ENCODE measurements around the gene ZFPM1.

ZFPM1 gene

DNA sequence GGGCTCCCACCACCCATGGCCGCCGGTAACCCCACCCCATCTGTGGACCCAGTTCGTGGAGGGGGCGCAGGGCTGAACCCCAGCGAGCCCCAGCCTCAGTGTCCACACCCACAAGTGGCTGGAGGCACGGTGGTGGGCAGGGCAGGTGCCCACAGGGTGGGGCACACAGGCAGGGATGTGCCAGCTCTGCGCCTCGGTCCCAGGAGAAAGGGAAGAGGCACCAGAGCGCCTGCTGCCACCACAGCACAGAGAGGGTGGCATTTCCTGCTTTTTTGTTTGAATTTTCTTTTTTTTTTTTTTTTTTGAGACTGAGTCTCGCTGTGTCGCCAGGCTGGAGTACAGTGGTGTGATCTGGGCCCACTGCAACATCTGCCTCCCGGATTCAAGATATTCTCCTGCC is 19.0 kb downstream of the ZFPM1 start:
- DNase-seq (ENCODE audit: low read depth): no peak
- no peak for TF ChIP-seq CTCF (conservative IDR thresholded peaks at IDR 0.05; ENCODE audit: low read length)
- H3K4me3 ChIP-seq (ENCODE audit: low read length): no peak overlapping the region

- no peak overlapping the region for H3K4me3 ChIP-seq (ENCODE audit: low read length)
- DNase-seq (ENCODE audit: low read depth): no peak
- TF ChIP-seq CTCF (conservative IDR thresholded peaks at IDR 0.05; ENCODE audit: low read length): no peak
These were observed 19.6 kb downstream of the ZFPM1 start for GRCh38 chr16:88472637-88473205.

- no peak overlapping the region for H3K4me3 ChIP-seq (ENCODE audit: low read length)
- TF ChIP-seq CTCF (conservative IDR thresholded peaks at IDR 0.05; ENCODE audit: low read length): no peak
- no peak for DNase-seq (ENCODE audit: low read depth)
These were observed 20.8 kb downstream of the ZFPM1 start for GRCh38 chr16:88473666-88474534.

DNA sequence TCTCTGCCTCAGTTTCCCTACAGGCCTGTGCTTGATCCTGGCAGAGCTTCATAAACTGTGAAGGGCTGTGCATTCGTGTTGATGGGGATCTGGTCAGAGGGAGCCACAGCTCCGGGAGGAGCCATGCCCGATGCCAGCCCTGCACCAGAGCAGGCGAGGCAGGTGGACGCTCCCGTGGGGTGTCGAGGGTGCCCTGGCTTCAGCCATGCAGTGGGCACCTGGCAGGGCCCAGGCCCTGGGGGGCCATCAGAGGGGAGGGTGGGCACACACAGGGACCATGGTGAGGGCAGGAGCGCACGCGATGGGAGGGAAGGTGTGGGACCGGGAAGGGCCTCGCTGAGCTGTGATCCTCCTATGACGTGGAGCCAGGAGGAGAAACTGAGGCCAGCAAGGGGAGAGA is 22.0 kb downstream of the ZFPM1 start:
- no peak overlapping the region for H3K4me3 ChIP-seq (ENCODE audit: low read length)
- no peak for TF ChIP-seq CTCF (conservative IDR thresholded peaks at IDR 0.05; ENCODE audit: low read length)
- no peak for DNase-seq (ENCODE audit: low read depth)

DNA sequence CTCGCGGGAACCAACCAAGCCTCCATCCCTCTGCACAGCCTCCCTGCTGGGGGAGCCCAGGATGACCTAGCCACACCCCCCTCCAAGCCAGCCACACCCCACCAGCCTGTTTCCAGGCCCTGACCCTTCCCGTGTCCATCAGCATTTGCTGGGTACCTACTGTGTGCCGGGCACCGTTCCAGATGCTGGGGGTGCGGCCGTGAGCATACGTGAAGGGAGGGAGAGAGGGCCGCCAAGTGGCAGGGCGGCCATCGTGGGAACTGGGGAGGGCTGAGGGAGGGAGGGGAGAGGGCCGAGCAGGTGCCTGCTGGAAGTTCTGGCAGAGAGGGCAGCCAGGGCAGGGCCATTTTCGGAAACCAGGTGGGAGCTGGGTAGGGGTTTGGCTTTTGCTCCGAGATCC is 23.1 kb downstream of the ZFPM1 start:
- no peak for TF ChIP-seq CTCF (conservative IDR thresholded peaks at IDR 0.05; ENCODE audit: low read length)
- DNase-seq (ENCODE audit: low read depth): no peak
- H3K4me3 ChIP-seq (ENCODE audit: low read length): no peak overlapping the region

DNA sequence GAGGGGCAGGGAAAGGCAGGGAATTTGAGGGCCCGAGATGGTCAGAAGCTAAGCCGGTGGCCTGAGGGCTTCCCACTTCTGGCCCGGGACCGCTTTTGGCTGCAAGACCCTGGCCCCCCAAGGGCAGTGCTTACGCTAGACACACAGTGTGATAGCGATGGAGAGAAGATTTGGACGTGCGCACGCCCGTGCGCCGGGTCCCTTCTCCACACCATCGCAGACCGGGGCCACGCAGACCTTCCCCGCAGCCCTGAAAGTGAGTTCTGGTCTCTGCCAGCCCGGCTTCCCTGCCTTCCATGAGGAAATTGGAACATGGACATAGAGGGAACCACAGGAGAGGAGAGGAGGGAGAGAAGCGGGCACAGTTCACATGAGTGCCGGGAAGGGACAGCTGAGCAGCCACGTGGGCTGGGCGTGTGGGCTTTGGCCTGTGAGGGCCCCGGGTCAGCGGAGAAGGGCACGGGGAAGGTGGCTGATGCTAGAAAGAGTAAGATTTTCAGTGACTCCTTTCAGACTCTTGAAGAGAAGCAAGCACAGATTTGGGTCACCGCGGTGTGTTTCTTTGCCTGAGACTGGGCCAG is 23.8 kb downstream of the ZFPM1 start:
- no peak overlapping the region for H3K4me3 ChIP-seq (ENCODE audit: low read length)
- no peak for DNase-seq (ENCODE audit: low read depth)
- TF ChIP-seq CTCF (conservative IDR thresholded peaks at IDR 0.05; ENCODE audit: low read length): no peak
